Cerebellar cortex (tissue), 1 donor: ENCODE measurements around the gene TSPAN4.

ENCODE experiments used
- DNase-seq: peaks from one replicate; pipeline ENCODE4 v3.0.0-alpha.2; 2015; ENCODE audit warnings: low spot score

Gene TSPAN4, protein sequence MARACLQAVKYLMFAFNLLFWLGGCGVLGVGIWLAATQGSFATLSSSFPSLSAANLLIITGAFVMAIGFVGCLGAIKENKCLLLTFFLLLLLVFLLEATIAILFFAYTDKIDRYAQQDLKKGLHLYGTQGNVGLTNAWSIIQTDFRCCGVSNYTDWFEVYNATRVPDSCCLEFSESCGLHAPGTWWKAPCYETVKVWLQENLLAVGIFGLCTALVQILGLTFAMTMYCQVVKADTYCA

DNA sequence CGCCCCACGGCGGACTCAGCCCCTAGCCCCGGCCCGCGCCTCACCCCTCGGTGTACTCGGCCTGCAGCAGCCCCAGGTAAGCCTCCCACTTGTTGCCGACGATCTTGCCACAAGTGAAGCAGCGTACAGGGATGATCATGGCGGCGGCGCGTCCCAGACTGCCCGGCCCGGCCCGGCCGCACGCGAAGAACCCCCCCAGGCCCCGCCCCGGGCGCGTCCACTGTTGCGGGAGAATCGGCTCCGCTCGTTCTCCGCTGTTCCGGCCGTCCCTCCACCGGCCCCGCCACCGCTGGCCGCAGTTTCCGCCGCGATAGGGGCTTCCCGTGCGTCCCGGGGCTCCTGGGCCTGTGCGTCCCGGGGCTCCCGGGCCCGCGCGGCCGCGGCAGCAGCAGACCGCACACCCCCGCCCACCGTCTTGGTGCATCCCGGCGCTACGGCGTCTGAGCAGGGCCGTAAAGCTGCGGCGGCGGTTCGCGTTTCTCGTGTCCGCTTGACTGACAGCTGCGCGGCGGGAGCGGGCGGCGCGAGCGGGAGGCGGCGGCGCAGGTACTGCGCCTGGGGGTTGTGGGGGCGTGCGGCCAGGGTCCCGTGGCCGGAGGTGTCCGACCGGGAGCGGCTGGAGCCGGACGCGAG is at the start of gene TSPAN4, which contains the start of gene POLR2L:
TSS of gene TSPAN4 (plus strand) at position 483 of the 633 bp plus-strand sequence. CDS start 7,453 bp downstream, outside the sequence.
TSS of gene POLR2L (minus strand) at position 160 of the 633 bp plus-strand sequence. CDS start at position 139, 21 bp downstream.
- peak; percentile 80 for DNase-seq

DNA sequence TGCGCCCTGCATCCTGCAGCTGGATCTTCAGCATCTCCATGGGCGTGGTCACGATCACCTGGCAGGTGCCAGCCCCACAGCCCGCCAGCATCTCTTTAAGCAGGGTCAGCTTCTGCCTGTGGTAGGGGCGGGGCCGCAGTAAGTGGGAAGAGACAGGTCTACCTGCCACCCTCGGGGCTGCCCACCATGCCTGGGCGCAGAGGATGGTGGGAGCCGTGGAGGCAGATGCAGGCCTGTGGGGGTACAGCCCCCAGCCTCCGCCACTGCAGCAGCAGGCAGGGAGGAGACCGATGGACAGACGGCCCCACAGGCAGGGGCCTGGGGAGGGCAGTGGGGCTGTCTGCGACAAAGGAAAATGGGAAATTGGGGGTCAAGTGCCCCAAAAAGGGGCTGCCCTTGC is 49.8 kb upstream of the TSPAN4 start:
- DNase-seq = no peak

DNA sequence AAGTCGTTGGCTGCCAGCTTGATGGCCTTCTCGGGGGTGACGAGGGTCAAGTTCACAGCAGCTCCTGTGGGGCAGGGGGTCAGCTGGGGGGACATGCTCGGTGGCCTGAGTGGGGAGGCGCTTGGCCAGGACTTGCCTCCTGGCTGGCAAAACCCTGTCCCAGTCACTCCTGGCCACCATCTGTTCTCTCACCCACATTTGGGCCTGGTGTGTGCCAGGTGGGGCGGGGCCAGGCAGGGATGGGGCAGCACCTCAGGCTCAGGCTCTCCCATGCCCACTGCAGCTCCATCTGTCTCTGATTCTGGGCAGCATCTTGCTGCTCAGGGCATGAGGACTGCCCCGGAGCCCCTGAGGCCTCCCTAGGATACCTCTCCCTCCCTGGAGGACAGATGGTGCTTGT is 49.1 kb upstream of the TSPAN4 start:
- peak; percentile 95 for DNase-seq

DNA sequence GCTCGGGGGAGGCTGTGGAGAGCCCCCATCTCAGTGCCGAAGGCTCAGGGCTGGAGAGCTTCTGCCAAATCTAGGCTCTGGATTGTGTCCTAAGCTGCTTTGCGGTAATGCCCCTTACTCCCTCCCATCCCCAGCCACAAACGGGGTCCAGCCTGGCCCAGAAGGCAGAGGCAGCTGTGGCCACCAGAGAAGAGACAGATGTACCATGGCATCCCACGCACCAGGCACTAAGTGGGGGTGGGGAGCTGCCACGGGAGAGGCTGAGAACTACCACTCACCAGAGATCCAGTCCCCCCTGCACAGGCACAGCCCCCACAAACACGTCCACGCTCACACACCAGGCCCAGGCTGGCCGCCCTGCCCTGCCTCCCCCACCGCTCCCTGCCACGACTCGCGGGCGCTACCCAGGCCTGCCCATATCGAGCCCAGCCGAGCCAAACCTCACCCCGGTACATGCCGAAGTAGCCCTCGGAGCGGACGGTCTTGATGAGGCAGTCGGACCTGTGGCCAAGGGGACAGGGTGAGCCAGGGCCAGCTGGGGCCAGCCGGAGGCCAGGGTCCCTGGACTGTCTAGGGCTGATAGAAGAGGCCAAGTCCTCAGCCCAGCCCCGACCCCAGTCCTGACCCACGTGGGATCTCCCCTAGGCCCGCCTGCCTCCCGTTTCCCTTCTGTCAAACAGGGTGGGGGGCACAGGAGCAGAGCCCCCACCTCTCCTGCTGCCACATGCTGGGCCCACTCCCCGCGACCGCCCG is 48.5 kb upstream of the TSPAN4 start:
- no peak for DNase-seq

DNA sequence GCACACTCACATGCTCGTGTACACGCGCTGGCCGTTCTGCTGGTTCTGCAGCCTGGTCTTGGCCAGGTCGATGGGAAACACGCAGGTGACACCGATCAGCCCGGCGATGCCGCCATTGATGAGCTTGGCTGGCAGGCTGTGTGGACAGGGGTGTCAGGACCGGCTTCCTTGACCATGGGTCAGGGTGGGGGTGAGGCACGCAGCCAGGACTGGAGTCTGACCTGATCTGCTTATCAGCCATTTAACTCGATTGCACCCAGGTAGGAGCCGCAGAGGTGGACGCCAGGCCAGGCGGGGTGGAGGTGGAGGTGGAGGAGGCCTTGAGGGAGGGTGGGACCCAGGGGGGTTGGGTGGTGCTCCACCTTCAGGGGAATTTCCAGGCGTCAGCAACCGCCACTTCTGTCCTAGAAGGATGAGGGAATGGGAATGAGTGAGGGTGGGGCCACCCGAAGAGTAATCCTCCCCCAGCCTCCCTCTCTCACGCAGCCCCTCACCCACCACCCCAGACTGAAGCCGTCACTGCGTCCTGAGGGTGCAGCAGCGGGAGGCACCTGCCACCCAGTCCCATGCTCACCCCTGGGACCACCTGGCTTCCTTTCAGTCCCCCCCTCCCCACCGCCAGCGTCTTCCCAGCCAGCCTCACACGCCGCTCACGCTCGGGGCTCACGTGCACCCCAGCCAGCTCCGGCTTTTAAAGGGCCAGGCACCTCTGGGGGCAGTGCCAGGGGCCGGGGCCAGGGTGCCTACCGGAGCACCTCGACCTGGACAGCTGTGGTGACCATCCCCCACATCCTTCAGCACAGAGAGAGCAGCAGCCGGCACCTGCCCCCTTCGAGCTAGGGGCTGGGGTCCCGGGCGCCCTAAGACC is 47.7 kb upstream of the TSPAN4 start:
- DNase-seq = peak; percentile 65

DNA sequence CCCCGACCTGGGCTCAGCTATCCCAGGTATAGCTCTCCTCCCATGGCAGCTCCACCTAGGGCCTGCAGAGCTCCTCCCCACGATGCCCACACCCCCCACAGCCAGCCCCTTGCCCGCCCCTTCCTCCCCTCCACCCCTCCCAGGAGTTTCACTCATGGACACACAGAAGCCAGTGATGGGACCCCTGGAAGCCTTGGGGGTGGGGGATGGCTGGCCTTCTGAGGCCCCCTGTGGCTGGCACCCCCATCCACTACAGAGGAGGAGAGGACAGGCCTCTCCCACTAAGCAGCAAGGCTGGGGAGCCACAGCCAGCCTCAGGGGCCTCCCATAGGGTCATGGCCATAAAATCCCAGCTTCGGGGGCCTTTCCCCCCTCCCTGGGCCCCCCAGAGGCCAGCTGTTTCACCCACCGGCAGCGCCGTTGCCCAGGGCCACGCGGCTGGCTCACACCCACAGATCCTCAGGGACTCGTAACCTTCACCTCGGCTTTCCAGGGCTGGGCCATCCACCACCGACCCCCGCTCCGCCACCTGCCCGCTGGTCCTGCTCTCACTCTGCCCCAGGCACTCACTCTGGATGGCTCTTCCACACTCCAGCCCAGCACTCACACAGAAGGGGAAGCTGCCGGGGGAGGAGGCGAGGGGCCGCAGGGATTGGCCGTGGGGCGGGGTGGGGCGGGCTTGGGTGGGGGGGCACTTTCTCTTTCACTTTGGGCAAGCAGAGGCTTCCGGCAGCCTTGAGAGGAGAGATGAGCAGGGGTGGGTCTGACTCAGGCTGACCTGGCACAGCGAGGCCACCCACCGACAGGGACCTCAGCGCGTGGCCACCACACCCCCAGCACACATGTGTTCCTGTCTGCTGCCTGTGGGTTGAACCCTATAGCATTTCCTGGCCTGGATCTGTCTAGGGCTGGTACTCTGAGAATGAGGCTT is 46.8 kb upstream of the TSPAN4 start:
- peak; percentile 58 for DNase-seq

DNA sequence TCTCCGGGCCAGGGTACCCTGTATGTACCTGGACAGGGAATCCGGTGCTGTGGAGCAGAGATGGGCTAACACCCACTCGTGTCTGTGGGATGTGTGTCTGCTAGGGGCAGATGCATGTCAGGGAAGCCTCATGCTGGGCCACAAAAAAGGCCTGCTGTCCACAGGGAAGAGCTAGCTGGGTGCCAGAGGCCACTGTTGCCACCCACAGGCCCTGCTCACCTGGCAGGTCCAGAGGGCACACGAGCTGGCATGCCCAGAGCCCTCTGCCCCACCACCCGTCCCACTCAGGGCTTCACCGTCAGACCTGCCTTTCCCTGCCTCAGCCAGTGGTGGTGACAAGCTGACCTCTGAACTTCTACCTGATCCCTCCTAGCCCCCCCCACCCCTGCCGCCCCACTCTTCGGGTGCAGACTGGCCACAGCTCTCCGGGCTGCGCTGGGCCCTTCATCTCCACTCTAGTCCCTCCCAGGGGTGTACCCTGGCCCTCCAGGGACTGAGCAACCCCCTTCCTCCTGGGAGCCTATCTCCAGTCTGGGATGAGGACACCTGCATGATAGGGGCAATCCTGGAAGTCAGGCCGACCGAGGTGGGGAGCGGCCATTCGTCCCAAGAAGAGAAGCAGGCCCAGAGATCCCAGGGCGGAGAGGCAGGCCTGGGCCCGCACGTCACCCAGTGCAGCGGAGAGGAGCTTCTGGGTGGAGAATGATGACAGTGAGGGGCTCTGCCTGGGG is 45.9 kb upstream of the TSPAN4 start:
- DNase-seq = no peak

DNA sequence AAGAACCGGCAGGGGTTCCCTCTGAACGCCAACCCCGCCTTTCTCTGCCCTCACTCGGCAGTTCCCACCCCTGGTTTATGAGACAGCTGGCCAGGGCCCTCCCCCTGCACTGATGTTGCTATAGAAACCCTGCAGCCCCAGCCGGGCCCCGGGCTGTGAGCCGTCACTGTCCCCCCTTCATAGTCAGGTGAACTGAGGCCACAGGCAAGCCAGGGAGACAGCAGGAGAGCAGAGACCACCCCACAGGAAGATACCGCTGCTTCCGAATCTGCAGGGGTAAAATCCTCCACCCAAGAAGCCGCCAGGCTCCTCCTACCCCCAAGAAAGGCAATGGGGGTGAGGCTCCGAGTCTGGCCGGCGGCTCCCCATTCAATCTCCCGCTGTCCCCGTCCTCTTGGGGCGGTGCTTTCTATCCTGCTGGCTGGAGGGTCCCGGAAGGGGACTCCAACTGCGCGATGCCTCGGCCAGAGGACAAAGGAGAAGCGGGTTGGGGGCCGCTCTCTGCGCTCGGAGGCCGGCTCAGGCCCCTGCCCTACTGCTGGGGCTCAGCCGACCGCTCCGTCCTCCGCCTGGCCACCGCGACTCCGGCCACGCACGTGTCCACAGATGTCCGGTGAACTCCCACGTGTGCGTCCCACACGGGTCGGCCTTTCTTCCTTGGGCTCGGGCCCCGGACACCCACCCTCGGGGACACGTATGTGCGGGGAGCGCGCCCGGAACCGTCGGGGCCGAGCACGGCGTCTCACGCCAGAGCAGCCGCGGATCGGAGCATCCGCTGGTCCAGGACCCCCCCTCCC is 45.2 kb upstream of the TSPAN4 start:
- DNase-seq = peak; percentile 70

DNA sequence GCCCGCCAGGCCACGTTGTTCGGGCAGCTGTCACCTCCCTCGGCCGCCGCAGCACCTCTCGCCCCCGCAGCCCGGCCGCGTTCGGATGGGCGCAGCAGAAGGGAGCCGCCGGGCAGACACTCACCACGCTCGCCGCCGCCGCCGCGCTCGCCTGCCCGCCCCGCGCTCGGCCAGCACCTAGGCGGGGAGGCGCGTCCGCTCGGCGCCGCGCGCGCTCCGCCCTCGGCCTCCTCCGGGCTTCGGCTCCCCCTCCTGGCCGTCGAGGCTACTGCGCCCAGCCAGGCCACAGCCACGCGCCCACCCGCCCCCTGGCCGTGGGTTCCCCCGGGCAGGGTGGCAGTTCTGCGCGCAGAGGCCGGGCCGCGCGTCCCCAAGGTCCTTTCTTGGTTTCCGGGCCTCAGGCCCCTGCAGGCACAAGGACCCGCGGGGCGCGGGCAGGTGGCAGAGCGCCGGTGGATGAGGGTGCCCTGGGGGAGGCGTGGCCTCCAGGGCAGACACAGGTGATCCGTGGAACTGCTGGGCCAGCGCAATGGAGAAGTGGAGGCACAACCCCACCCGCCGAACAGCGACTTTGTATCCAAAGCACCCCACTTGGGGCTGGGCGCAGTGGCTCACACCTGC is 44.4 kb upstream of the TSPAN4 start, which contains the start of gene SLC25A22:
TSS of gene SLC25A22 (minus strand) at position 189 of the 621 bp plus-strand sequence. CDS start 3,275 bp downstream, outside the sequence.
- DNase-seq = peak; percentile 70

DNA sequence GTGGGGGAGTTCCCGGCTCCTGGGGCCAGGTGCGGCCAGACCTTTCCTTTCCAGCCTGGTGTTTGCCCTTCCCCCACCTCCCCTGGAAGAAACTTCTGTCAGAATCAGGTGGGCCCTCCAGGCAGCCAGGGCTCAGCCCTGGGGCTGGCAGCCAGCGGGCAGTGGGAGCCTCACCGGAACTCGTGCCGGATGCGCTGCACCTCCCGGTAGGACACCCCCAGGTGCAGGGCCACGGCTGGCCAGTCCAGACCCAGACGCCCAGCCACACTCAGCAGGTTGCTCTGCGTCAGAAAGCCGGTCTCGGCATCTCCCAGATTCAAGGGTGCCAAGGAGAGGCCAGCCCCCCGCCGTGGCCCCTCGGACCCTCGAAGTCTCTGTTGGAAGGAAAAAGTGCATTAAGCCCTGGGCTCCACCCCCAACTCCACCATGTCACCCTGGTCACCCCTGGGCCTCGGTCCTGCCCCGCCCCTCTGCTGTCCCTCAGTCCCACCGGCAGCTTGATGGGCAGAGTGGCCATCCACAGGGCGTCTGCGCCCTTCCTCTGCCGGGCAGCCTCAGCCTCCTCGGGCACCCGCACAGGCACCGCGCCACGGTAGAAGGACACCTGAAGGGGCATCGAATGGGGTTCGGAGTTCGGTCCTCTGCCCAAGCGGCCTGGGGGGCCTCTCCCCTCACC is 42.9 kb upstream of the TSPAN4 start:
- DNase-seq = no peak

DNA sequence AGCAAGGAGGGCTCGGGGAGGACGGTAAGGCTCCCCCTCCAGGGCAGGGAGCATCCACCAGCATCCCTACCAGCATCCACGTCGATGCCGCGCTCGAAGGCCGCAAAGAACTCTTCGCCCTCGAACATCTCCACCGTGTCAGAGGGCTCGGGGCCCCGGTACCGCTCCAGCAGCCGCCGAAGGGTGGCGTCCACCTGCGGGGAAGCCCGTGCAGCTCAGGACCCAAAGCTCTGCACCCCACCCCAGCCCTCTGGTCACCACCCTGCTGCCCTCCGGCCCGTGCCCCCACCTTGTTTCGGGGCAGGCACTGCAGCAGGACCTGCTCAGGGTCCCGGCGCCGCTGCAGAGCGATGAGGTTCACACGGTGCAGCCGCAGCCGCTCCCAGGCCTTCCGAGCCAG is 42.2 kb upstream of the TSPAN4 start:
- no peak for DNase-seq

DNA sequence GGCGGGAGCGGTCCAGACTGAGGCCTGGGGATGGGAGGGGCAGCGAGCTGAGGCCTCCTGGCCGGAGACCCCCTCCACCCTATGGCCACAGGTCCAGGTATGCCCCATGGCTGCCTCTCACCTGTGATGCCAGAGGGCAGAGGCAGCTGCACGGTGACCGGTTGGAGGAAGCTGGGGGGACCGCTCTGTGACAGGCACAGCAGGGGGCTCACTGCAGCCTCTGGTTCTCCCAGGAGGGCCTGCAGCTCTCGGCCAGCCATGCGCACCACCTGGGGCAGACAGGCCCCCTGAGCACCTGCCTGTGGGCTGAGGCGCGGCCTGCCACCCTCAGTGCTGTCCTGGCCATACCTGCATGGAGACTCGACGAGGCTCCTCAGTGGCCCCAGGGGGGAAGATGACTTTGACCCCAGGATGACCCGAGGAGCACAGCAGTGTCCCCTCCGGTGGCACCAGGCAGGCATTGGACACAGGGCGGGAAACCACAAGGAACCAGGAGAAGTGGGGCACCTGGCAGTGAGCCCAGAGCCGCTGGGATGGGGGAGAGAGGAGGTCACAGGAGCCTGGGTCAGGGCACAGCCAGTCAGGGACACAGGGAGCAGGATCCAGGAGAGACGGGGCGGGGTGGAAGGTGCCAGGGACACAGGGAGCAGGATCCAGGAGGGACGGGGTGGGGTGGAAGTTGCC is 41.4 kb upstream of the TSPAN4 start:
- DNase-seq = no peak

DNA sequence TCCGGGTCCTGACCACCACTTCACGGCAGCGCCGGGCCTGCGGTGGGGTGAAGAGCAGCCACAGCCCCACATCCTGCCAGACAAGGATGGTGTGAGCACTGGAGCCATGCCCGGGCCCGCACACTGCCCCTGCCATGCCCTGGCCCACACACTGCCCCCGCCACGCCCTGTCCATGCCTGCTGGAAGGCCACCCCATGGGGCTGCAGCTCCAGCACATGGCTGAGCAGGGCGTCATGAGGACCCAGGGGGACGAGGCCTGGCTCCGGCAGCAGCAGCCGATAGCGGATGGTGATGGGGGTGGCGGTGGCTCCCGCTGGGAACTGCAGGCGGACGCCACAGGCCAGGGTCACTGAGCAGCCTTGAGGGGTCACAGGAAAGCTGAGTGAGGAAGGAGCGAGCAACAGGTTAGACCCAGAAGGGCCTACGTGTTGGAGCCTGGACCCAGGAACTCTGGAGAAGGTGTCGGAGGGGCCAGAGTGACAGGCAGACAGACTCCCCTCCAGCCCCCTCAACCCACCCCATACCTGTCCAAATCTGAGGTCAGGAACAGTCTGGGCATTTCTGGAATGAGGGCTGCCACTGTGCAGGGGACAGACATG is 40.5 kb upstream of the TSPAN4 start:
- DNase-seq = no peak

DNA sequence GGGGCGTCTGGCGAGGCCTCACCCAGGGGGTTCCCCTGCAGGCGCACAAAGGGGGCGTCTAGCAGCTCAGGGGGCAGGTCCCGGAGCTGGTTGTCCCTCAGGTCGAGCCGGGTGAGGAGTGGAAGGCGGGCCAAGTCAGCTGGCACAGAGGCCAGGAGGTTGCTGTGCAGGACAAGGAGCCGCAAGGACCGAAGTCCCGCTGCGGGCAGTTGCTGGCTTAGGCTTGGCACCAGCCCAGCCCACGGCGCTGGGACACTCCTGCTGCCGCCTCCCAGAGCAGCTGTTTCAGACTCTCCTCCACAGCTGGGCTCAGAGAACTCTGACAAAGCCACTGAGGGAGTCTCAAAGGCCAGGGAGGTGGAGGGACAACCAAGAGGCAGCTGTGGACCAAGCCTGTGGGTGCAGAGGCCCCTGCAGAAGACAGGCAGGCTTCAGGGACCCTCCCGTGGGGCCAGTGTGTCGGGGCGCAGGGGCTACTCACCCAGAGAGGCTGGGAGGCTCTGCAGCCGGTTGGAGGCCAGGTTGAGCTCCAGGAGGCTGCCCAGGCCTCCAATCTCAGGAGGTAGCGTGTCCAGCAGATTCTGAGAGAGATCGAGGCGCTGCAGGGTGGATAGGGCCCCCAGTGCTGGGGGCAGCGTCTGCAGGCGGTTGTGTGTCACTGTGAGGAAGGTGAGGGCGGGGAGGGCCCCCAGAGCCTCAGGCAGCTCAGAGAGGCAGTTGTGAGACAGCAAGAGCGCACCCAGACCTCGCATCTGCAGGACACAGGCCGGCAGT is 39.8 kb upstream of the TSPAN4 start:
- DNase-seq = no peak

DNA sequence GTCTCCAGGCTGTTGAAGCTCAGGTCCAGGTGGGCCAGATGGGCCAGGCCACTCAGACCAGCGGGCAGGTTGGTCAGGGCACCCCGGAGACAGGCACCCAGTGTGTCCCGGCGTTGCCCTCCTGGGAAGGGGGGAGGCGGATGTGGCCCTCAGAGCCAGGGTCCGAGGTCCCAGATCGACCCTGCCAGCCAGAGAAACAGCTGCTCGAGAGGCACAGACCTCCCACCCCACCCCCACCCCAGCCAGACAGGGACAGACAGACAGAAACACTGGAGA is 39.2 kb upstream of the TSPAN4 start:
- DNase-seq = no peak

DNA sequence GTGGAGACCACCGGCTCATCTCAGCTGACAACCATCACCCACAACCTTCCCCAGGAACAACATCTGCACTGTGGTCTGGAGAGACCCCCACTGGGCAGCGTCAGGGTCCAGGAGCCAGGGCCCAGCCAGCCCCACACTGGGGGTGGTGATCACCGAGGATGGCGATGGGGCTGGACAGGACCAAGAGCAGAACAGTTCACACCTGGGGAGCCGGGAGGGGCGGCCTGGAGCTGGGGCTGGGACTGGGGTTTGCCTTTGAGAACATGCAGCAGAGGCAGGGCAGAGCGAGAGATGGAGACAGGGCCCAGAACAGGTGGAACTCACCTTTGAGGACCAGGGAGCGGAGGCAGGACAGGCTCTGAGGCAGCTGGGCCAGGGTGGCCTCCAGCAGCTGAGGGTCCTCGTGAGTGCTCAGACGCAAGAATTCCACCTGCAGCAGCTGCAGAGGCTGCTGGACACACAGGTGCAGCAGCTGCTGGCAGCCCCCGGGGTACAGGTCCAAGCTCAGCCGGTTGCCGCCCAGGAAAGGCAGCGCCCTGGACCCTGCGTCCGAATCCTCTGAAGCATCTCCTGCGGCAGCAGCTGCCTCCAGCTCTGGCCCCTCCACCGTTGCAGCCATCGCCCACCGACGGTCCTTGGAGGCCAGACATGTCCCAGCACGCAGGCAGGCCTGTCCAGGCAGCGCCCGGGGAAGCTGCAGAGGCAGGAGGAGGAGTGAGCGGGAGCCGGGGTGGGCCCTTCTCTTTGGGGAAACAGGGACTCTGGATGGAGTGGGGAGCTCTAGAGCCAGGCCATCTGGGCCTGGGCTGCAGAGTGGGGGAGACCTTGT is 38.7 kb upstream of the TSPAN4 start:
- DNase-seq = no peak
